B cell (primary cell): ENCODE data around the gene ETV2. TPM values are rescaled to one million over a fixed set of nuclear protein-coding genes. Genes with fewer than 3 reads are reported as not detected.

Experiments used
- ATAC-seq: fragments of 200-7000 bp; cut with Tn5 transposase; one replicate; pipeline ENCODE4 v1.10.0; 2021; ENCODE audit warnings: low read depth, mild to moderate bottlenecking, moderate number of reproducible peaks, moderate library complexity
- CTCF ChIA-PET: fragments of 350-600 bp; sonication (Branson Sonifier 250); formaldehyde crosslinking; loops from one replicate; lab custom pipeline; 2021; ENCODE audit warnings: antibody characterized with exemption, inconsistent platforms; lab: Charles Lee
- POLR2A ChIA-PET: fragments of 350-600 bp; sonication (Branson Sonifier 250); formaldehyde crosslinking; loops from one replicate; lab custom pipeline; 2021; ENCODE audit warnings: antibody characterized with exemption; lab: Charles Lee
- DNase-seq: peaks from one replicate; pipeline ENCODE4 v3.0.0; 2013
- H2AFZ ChIP-seq: 2 replicates; pipeline ENCODE4 v1.6.1; 2012; ENCODE audit warnings: mild to moderate bottlenecking, low read depth, low read length; ENCODE audit not compliant: insufficient read depth, poor library complexity, severe bottlenecking
- H3K27ac ChIP-seq, 2 donors: 1 replicate in 1 of 2; 2 replicates in 1 of 2; pipeline ENCODE4 v1.5.1; 2012 to 2013; ENCODE audit warnings: low read length in 2 of 2, mild to moderate bottlenecking in 2 of 2, moderate library complexity in 1 of 2
- H3K27me3 ChIP-seq, 4 experiments: fragments of 200-600 bp in 1 of 4; sonication (generic) in 1 of 4; replicated peaks in 1 of 4; 1 replicate in 2 of 4; 2 replicates in 2 of 4; pipeline versions ENCODE4 v1.6.1 to v1.7.0; 2013 to 2016; ENCODE audit warnings: low read length in 3 of 4, mild to moderate bottlenecking in 2 of 4, mixed read lengths in 1 of 4, moderate library complexity in 1 of 4; ENCODE audit not compliant: insufficient read depth in 4 of 4, control insufficient read depth in 3 of 4; ENCODE audit errors: control extremely low read depth in 1 of 4
- H3K36me3 ChIP-seq, 2 experiments: replicated peaks in 1 of 2; 1 replicate in 1 of 2; 2 replicates in 1 of 2; pipeline versions ENCODE4 v1.6.1 to v1.7.1; 2013; ENCODE audit warnings: low read length in 1 of 2; ENCODE audit not compliant: insufficient read depth in 2 of 2, control insufficient read depth in 1 of 2; ENCODE audit errors: control extremely low read depth in 1 of 2, extremely low read depth in 1 of 2
- H3K4me1 ChIP-seq, 2 donors: fragments of 200-600 bp in 1 of 2; sonication (generic) in 1 of 2; 1 replicate in 1 of 2; 2 replicates in 1 of 2; pipeline versions ENCODE4 v1.5.1 to v1.6.1; 2013 to 2017; ENCODE audit warnings: low read length in 2 of 2; ENCODE audit not compliant: control insufficient read depth in 2 of 2, insufficient read depth in 2 of 2
- H3K4me2 ChIP-seq: replicated peaks from 2 replicates; pipeline ENCODE3; 2012; ENCODE audit warnings: mild to moderate bottlenecking, low read depth, low read length; ENCODE audit not compliant: poor library complexity, severe bottlenecking
- H3K4me3 ChIP-seq, 5 experiments: fragments of 200-600 bp in 1 of 5; sonication (generic) in 1 of 5; 1 replicate in 3 of 5; 2 replicates in 2 of 5; pipeline versions ENCODE4 v1.5.1 to v1.7.0; 2011 to 2016; ENCODE audit warnings: low read length in 4 of 5, mild to moderate bottlenecking in 4 of 5, low read depth in 2 of 5, control low read depth in 1 of 5, moderate library complexity in 1 of 5; ENCODE audit not compliant: insufficient read depth in 1 of 5; ENCODE audit errors: control extremely low read depth in 1 of 5, extremely low read depth in 1 of 5
- H3K79me2 ChIP-seq: fragments of 200-600 bp; sonication (generic); one replicate; pipeline ENCODE4 v1.6.0; 2016; ENCODE audit warnings: low read length; ENCODE audit not compliant: control insufficient read depth, insufficient read depth
- H3K9ac ChIP-seq: fragments of 200-600 bp; sonication (generic); 2 replicates; pipeline ENCODE4 v1.6.1; 2017; ENCODE audit warnings: mild to moderate bottlenecking, low read length, moderate library complexity
- H3K9me3 ChIP-seq, 3 donors: one replicate each; pipeline versions ENCODE4 v1.6.1 to v1.7.1; 2013; ENCODE audit warnings: low read length in 2 of 3; ENCODE audit not compliant: control insufficient read depth in 2 of 3, insufficient read depth in 1 of 3; ENCODE audit errors: control extremely low read depth in 1 of 3
- H4K20me1 ChIP-seq: 2 replicates; pipeline ENCODE4 v1.6.0; 2012; ENCODE audit warnings: mild to moderate bottlenecking, low read length; ENCODE audit not compliant: insufficient read depth, control insufficient read depth, poor library complexity, severe bottlenecking
- H3K27ac Mint-ChIP-seq: one replicate; pipeline ENCODE4 v1.8.0; 2021; ENCODE audit warnings: mixed read lengths
- H3K27me3 Mint-ChIP-seq: one replicate; pipeline ENCODE4 v1.8.0; 2021; ENCODE audit warnings: mixed read lengths
- H3K4me1 Mint-ChIP-seq: one replicate; pipeline ENCODE4 v1.8.0; 2021; ENCODE audit warnings: mixed read lengths
- H3K4me3 Mint-ChIP-seq: one replicate; pipeline ENCODE4 v1.8.0; 2021; ENCODE audit warnings: mixed read lengths
- H3K9me3 Mint-ChIP-seq: one replicate; pipeline ENCODE4 v1.8.0; 2022; ENCODE audit warnings: mixed read lengths; ENCODE audit not compliant: insufficient read depth
- EZH2 ChIP-seq: IDR thresholded peaks from 2 replicates; pipeline ENCODE4 v1.6.1; 2012; ENCODE audit warnings: borderline replicate concordance, low read depth, mild to moderate bottlenecking, moderate library complexity, low read length; ENCODE audit not compliant: insufficient read depth, poor library complexity, severe bottlenecking
- WGBS: methylation state at CpG from one replicate; pipeline ENCODE4 v1.1.5; 2013; ENCODE audit warnings: missing lambda C conversion rate; ENCODE audit not compliant: insufficient coverage; 5-methylcytosine and 5-hydroxymethylcytosine counted together
- intact Hi-C: fragments of 100-400 bp; cut with micrococcal nuclease; formaldehyde crosslinking; loops from one replicate; pipeline ENCODE4 v1.10.0; 2022
- polyA plus RNA-seq: library from polyadenylated mRNA; depleted of rRNA; stranded (reverse); fragments of >200 nt; gene quantifications from 2 replicates; pipeline ENCODE4 v1.2.3, GENCODE V29; 2012
- total RNA-seq, 2 donors: library from RNA; stranded (reverse); fragments of 120-200 nt in 1 of 2; gene quantifications; 1 replicate in 1 of 2; 2 replicates in 1 of 2; pipeline versions ENCODE4 v1.2.3 to v1.2.4, GENCODE V29; 2013 to 2022
- TF ChIP-seq, protein P1 (sequence below): fragments of 200-600 bp; IDR thresholded peaks from one replicate; pipeline ENCODE4 v1.8.0; 2022; ENCODE audit warnings: antibody characterized with exemption, mild to moderate bottlenecking

The ETV2 gene
- total and polyA plus RNA-seq, 2 donors (not counting 1 experiment from before 2014, with no cell fraction given): 0.42 to 0.49 TPM

DNA sequence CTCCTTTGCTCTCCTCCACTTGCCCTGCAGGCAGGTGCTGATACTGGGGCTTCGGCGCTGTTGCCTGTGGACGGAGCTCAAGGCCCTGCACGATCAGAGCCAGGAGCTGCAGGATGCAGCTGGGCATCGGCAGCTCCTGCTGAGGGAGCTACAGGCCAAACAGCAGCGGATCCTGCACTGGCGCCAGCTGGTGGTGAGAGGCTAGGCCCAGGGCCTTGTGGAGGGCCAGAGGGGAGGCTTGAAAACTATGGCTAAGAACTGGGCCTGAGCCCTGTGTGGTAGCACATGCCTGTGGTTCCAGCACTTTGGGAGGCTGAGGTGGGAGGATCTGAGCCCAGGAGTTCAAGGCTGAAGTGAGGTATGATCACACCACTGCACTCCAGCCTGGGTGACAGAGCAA is 22.7 kb upstream of the ETV2 start:
- H3K9me3 ChIP-seq: no peaks in the 10 kb centered on the region
- DNase-seq: no peak
- H3K9ac ChIP-seq: no peak overlapping the region
- H3K27me3 ChIP-seq: no peaks in the 10 kb centered on the region
- Mint-ChIP-seq H3K4me1 (peaks cover under 1% of the 10 kb centered on the region), H3K9me3 (no peaks in the 10 kb centered on the region), H3K4me3 (no peak overlapping the region), H3K27me3 (no peaks in the 10 kb centered on the region), H3K27ac (no peak overlapping the region)
- H3K4me2 ChIP-seq: no peak overlapping the region
- ATAC-seq: no peak
- no peak overlapping the region for H3K4me3 ChIP-seq
- intact Hi-C loops: no loop called here
- no peak overlapping the region for H3K27ac ChIP-seq
- ChIA-PET CTCF (no interaction called here), POLR2A (no interaction called here)
- no peaks in the 10 kb centered on the region for H3K4me1 ChIP-seq
- no peaks in the 10 kb centered on the region for H4K20me1 ChIP-seq
- no peak overlapping the region for H2AFZ ChIP-seq
- H3K36me3 ChIP-seq: peaks cover 0 to 27% of the 10 kb centered on the region in 2 experiments
- H3K79me2 ChIP-seq: no peaks in the 10 kb centered on the region
- whole genome bisulfite sequencing: 96% methylated on average over 7 of the region's 7 CpGs
- TF ChIP-seq EZH2: no peak
- TF ChIP-seq, protein P1, sequence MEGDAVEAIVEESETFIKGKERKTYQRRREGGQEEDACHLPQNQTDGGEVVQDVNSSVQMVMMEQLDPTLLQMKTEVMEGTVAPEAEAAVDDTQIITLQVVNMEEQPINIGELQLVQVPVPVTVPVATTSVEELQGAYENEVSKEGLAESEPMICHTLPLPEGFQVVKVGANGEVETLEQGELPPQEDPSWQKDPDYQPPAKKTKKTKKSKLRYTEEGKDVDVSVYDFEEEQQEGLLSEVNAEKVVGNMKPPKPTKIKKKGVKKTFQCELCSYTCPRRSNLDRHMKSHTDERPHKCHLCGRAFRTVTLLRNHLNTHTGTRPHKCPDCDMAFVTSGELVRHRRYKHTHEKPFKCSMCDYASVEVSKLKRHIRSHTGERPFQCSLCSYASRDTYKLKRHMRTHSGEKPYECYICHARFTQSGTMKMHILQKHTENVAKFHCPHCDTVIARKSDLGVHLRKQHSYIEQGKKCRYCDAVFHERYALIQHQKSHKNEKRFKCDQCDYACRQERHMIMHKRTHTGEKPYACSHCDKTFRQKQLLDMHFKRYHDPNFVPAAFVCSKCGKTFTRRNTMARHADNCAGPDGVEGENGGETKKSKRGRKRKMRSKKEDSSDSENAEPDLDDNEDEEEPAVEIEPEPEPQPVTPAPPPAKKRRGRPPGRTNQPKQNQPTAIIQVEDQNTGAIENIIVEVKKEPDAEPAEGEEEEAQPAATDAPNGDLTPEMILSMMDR: no peak

DNA sequence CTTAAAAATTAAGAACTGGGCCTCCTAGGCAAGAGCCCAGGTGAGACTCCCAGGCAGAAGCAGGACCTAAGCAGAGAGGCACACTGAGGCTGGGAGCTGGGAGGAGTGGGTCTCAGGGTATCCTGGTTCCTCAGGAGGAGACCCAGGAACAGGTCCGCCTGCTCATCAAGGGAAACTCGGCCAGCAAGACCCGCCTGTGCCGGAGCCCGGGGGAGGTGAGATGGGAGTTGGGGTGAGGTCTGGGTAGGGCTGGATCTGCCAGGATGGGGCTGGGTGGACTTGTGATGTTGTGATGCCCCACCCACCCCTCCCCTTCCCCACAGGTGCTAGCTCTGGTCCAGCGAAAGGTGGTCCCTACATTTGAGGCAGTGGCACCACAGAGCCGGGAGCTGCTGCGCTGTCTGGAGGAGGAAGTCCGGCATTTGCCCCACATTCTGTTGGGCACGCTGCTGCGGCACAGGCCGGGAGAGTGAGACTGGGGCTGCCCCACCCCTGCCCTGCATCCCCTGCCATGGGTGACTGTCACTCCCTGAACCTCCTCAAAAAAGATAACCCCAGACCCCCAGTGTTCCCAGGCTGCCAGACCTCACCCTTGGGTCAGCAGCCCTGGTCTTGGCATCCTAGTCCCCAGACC is 22.1 kb upstream of the ETV2 start:
- Histone ChIP-seq H4K20me1 (no peaks in the 10 kb centered on the region), H3K79me2 (no peaks in the 10 kb centered on the region), H3K4me1 (no peaks in the 10 kb centered on the region), H3K4me3 (no peak overlapping the region), H3K9me3 (no peaks in the 10 kb centered on the region), H3K36me3 (peaks cover 0 to 27% of the 10 kb centered on the region in 2 experiments), H3K9ac (no peak overlapping the region), H3K4me2 (no peak overlapping the region), H3K27me3 (no peaks in the 10 kb centered on the region), H2AFZ (no peak overlapping the region), H3K27ac (no peak overlapping the region)
- no peak overlapping the region for H3K4me3 Mint-ChIP-seq
- 100% methylated on average over 7 of the region's 12 CpGs for WGBS
- TF ChIP-seq EZH2: no peak
- TF ChIP-seq, protein P1: no peak
- no peaks in the 10 kb centered on the region for H3K27me3 Mint-ChIP-seq
- no peaks in the 10 kb centered on the region for H3K4me1 Mint-ChIP-seq
- intact Hi-C loops: no loop called here
- ChIA-PET CTCF (no interaction called here), POLR2A (no interaction called here)
- H3K27ac Mint-ChIP-seq: no peak overlapping the region
- DNase-seq: no peak
- ATAC-seq: no peak
- no peaks in the 10 kb centered on the region for H3K9me3 Mint-ChIP-seq
